KOPT-K1 (cell line): ENCODE measurements around the gene MOB3A.

Source experiments
- H3K27ac ChIP-seq: fragments of 200-600 bp; sonication (generic); 2 replicates; pipeline ENCODE4 v1.5.1; 2016; ENCODE audit warnings: antibody characterized with exemption, mild to moderate bottlenecking, low read depth, low read length; ENCODE audit not compliant: poor library complexity, severe bottlenecking
- H3K36me3 ChIP-seq: fragments of 200-600 bp; sonication (generic); 2 replicates; pipeline ENCODE4 v1.5.1; 2017; ENCODE audit warnings: antibody characterized with exemption, mild to moderate bottlenecking, low read length, moderate library complexity; ENCODE audit not compliant: insufficient read depth
- H3K9me3 ChIP-seq: fragments of 200-600 bp; sonication (generic); 2 replicates; pipeline ENCODE4 v1.5.1; 2017; ENCODE audit warnings: antibody characterized with exemption, low read length, mild to moderate bottlenecking; ENCODE audit not compliant: insufficient read depth, poor library complexity, severe bottlenecking

Gene MOB3A

GRCh38 chr19:2116507-2116906, 20.4 kb upstream of the MOB3A start:
- H3K36me3 ChIP-seq: peaks cover 99% of the 10 kb centered on the region
- no peak overlapping the region for H3K27ac ChIP-seq
- H3K9me3 ChIP-seq: no peaks in the 10 kb centered on the region

GRCh38 chr19:2115911-2116426, 19.8 kb upstream of the MOB3A start:
- Histone ChIP-seq H3K27ac (no peak overlapping the region), H3K9me3 (no peaks in the 10 kb centered on the region), H3K36me3 (peaks cover 99% of the 10 kb centered on the region)

GRCh38 chr19:2115324-2115723, 19.2 kb upstream of the MOB3A start:
- H3K9me3 ChIP-seq: no peaks in the 10 kb centered on the region
- H3K36me3 ChIP-seq: peaks cover 99% of the 10 kb centered on the region
- H3K27ac ChIP-seq: no peak overlapping the region

DNA sequence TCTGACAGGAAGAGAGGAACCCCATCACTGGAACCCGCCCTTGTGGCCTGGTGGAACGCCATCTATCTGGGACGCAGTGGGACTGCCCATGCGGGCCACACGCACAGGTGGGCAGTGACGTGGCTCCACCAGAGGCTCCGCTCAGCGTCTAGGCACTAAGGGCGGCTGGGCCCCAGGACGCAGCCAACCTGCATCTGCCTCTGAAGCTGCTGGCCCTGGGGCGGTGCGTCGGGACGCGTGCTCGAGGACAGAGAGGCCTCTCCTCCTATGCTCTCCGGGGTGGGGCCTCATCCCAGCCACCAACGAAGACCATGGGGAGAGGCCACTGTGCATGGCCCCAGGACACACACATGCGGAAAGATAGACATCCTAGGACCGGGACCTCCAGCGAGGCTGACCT, 18.7 kb upstream of the MOB3A start:
- Histone ChIP-seq H3K9me3 (no peaks in the 10 kb centered on the region), H3K27ac (no peak overlapping the region), H3K36me3 (peaks cover 99% of the 10 kb centered on the region)

- Histone ChIP-seq H3K36me3 (peaks cover 99% of the 10 kb centered on the region), H3K9me3 (no peaks in the 10 kb centered on the region), H3K27ac (no peak overlapping the region)
Measured at GRCh38 chr19:2114218-2114617, 18.1 kb upstream of the MOB3A start.

GRCh38 chr19:2113439-2114211, 17.5 kb upstream of the MOB3A start:
- no peaks in the 10 kb centered on the region for H3K9me3 ChIP-seq
- H3K36me3 ChIP-seq: peaks cover 99% of the 10 kb centered on the region
- H3K27ac ChIP-seq: no peak overlapping the region

- H3K36me3 ChIP-seq: peaks cover 99% of the 10 kb centered on the region
- H3K27ac ChIP-seq: no peak overlapping the region
- no peaks in the 10 kb centered on the region for H3K9me3 ChIP-seq
Measured at GRCh38 chr19:2112516-2113320, 16.6 kb upstream of the MOB3A start.

- no peak overlapping the region for H3K27ac ChIP-seq
- no peaks in the 10 kb centered on the region for H3K9me3 ChIP-seq
- H3K36me3 ChIP-seq: peaks cover 99% of the 10 kb centered on the region
Measured at GRCh38 chr19:2111886-2112285, 15.8 kb upstream of the MOB3A start.

GRCh38 chr19:2111425-2111824, 15.3 kb upstream of the MOB3A start:
- H3K9me3 ChIP-seq: peaks cover 4% of the 10 kb centered on the region
- H3K36me3 ChIP-seq: peaks cover 99% of the 10 kb centered on the region
- H3K27ac ChIP-seq: no peak overlapping the region

GRCh38 chr19:2110822-2111221, 14.7 kb upstream of the MOB3A start:
- Histone ChIP-seq H3K27ac (no peak overlapping the region), H3K9me3 (peaks cover 11% of the 10 kb centered on the region), H3K36me3 (peaks cover 99% of the 10 kb centered on the region)

DNA sequence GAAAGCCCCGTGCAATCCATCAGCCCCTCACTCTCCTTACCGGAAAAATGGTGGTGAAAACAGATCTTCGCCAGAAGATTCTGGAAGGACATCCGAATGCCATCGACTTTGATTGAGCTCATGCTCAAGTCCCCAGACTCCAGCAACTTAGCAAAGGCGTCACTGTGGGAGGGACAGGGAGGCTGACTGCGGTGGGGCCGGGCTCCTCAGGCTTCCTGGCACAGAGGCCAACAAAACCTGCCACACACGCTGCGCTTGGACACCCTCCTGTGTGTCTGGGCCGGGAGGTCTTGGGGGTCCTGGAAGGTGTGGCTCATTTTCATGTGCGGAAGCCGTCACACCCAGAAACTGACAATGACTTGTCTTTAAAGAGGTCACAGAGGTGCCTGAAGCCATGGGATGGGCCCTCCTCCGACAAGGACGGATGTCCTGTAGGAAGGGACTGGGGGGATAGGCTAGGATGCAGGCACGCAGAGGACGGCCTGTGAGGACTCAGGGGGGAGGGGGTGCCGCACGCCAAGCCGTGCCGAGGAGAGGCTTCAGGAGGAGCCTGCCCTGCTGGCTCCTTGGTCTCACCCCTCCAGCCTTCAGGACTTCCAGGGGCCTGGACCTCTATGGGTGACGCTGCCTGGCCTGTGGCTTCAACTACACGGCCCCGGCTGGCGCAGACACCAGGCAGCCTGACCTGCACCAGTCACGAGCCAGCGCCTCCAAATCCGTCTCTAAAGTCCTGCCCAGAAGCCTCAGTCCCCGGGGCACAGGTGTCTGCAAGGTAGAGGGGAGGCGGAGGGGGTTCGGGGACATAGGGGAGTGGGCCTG, 13.1 kb upstream of the MOB3A start:
- H3K27ac ChIP-seq: no peak overlapping the region
- H3K9me3 ChIP-seq: peaks cover 23% of the 10 kb centered on the region
- peaks cover 99% of the 10 kb centered on the region for H3K36me3 ChIP-seq

DNA sequence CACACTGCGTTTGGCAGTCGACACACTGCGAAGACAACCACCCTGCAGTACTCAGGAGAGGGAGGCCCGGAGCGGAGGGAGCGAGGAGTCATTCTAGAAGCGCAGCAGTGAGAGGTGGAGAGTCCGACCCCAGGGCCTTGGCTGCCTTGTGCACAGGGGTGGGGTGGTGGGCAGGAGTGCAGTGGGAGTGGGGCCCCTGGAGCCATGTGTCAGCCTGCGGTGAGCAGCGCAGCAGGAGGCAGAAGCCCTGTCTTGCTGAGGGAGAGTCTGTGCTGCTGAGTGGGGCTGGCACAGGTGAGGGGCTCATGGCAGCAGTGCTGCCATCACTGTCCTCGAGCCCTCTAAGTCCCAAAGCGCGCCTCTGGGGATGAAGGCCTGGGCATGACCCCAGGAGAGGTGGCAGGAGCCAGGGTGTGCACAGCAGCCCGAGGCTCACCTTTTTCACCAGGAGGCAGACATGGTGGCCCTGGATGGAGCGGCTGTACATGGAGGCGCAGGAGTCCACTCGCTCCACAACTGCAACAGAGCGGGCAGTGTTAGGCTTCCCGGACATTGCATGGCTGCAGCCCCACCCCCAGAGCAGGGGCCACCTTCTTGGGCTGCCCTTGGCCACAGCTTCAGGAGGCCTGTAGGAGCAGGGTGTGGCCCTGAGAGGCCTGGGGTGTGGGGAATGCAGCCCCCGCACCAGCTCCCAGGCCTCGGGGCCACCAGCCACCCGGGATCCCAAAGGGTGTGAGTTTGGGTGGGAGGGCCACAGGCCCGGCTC, 12.3 kb upstream of the MOB3A start:
- Histone ChIP-seq H3K36me3 (peaks cover 99% of the 10 kb centered on the region), H3K27ac (no peak overlapping the region)

DNA sequence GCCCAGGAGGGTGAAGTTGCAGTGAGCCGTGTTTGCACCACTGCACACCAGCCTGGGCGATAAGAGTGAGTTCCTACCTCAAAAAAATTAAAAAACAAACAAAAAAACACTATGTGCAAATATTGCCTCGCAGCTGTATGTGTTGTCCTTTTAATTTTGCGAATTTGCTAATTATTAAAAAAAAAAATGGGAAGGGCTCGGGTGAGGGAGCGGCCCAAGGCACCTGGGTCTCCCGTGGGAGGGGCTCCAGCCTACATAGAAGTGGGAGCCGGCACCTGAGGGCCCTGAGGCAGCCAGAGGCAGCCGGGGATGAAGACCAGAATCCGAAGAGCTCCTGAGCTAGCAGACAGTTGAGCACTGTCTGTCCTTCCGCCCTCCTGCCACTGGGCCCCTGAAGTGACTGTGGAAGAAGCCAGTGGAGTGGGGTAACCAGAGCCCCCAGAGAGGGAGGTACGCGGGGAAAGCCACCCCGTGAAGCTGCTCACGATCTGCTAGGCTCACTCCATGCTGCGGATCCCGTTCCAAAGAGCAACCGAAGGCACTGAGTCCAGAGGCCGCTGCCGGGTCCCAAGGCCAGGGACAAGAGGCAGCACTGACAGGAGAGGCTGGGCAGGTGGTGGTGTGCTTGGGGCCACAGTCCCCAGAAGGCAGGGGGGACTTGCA, 7.0 kb upstream of the MOB3A start:
- Histone ChIP-seq H3K9me3 (peaks cover 23% of the 10 kb centered on the region), H3K36me3 (peaks cover 84% of the 10 kb centered on the region), H3K27ac (no peak overlapping the region)

More for the DNA sequence above, 12.3 kb upstream of the MOB3A start:
- peaks cover 23% of the 10 kb centered on the region for H3K9me3 ChIP-seq
